Lung (tissue), 12 donors: Measurements from ENCODE around the gene JUP. TPM values are rescaled to one million over a fixed set of nuclear protein-coding genes. Genes with fewer than 3 reads are reported as not detected.

ENCODE experiments used
- ATAC-seq: fragments of 200-7000 bp; cut with Tn5 transposase; one replicate; pipeline ENCODE4 v1.9.1; 2020; ENCODE audit warnings: moderate number of reproducible peaks; ENCODE audit not compliant: insufficient read depth, low FRiP score
- DNase-seq, 3 donors: peaks; one replicate each; pipeline ENCODE4 v3.0.0-alpha.2; 2013 to 2017
- H3K27ac ChIP-seq, 2 donors: one replicate each; pipeline ENCODE4 v1.5.1; 2013; ENCODE audit warnings: mild to moderate bottlenecking in 2 of 2, moderate library complexity in 2 of 2, control low read depth in 1 of 2, inconsistent platforms in 1 of 2, low read depth in 1 of 2, low read length in 1 of 2
- H3K27me3 ChIP-seq, 3 donors: one replicate each; pipeline ENCODE4 v1.5.1; 2013; ENCODE audit warnings: low read length in 2 of 3; ENCODE audit not compliant: control insufficient read depth in 3 of 3, insufficient read depth in 3 of 3
- H3K36me3 ChIP-seq, 4 donors: one replicate each; pipeline ENCODE4 v1.5.1; 2013; ENCODE audit warnings: low read length in 4 of 4, mild to moderate bottlenecking in 1 of 4, moderate library complexity in 1 of 4; ENCODE audit not compliant: control insufficient read depth in 4 of 4, insufficient read depth in 4 of 4
- H3K4me1 ChIP-seq, 5 donors: one replicate each; pipeline ENCODE4 v1.5.1; 2013; ENCODE audit warnings: low read length in 5 of 5, mild to moderate bottlenecking in 2 of 5, moderate library complexity in 1 of 5; ENCODE audit not compliant: control insufficient read depth in 5 of 5, insufficient read depth in 5 of 5
- H3K4me3 ChIP-seq: one replicate; pipeline ENCODE4 v1.5.1; 2013; ENCODE audit warnings: mild to moderate bottlenecking, control low read depth, moderate library complexity
- H3K9ac ChIP-seq, 2 donors: one replicate each; pipeline ENCODE4 v1.5.1; 2013; ENCODE audit warnings: low read length in 2 of 2, control low read depth in 1 of 2; ENCODE audit not compliant: insufficient read depth in 1 of 2
- H3K9me3 ChIP-seq, 4 donors: one replicate each; pipeline ENCODE4 v1.5.1; 2013; ENCODE audit warnings: low read length in 3 of 4, mild to moderate bottlenecking in 1 of 4, moderate library complexity in 1 of 4; ENCODE audit not compliant: control insufficient read depth in 4 of 4, insufficient read depth in 3 of 4
- whole genome bisulfite sequencing, 2 donors: extraction: QIAGEN DNeasy Blood & Tissue Kit; methylation state at CpG; one replicate each; pipeline ENCODE4 v1.1.7; 2013; 5-methylcytosine and 5-hydroxymethylcytosine counted together
- polyA plus RNA-seq, 2 donors: library from polyadenylated mRNA; stranded (reverse); fragments of 200-250 nt; gene quantifications; one replicate each; pipeline ENCODE4 v1.2.1, GENCODE V29; 2013
- total RNA-seq, 2 donors: library from RNA; depleted of rRNA in 1 of 2; stranded (reverse); fragments of >200 nt in 1 of 2; gene quantifications; one replicate each; pipeline ENCODE4 v1.2.1, GENCODE V29; 2014 to 2021
- TF ChIP-seq, protein P1 (sequence below): IDR thresholded peaks from 2 replicates; pipeline ENCODE4 v1.5.1; 2012; ENCODE audit warnings: mild to moderate bottlenecking; ENCODE audit errors: control extremely low read depth, extremely low read depth
- donor health status: control.
- donor health status: control.
- donor health status: Bipolar disorder and iron deficiency.
- donor health status: healthy.
- donor health status: DM: yes; HTN: yes; CAD: no.

The JUP gene
- total and polyA plus RNA-seq, 4 donors: 60.9 to 150 (median 101) TPM

GRCh38 chr17:41797377-41797776 is 10.9 kb upstream of the JUP start:
- H3K27ac ChIP-seq: no peak overlapping the region
- no peaks in the 10 kb centered on the region for H3K36me3 ChIP-seq
- H3K9ac ChIP-seq: no peak overlapping the region
- no peaks in the 10 kb centered on the region for H3K27me3 ChIP-seq
- DNase-seq: no peak
- H3K4me1 ChIP-seq: peaks cover 5 to 28% (median 15%) of the 10 kb centered on the region in 5 donors
- H3K4me3 ChIP-seq: no peak overlapping the region
- TF ChIP-seq, protein P1, sequence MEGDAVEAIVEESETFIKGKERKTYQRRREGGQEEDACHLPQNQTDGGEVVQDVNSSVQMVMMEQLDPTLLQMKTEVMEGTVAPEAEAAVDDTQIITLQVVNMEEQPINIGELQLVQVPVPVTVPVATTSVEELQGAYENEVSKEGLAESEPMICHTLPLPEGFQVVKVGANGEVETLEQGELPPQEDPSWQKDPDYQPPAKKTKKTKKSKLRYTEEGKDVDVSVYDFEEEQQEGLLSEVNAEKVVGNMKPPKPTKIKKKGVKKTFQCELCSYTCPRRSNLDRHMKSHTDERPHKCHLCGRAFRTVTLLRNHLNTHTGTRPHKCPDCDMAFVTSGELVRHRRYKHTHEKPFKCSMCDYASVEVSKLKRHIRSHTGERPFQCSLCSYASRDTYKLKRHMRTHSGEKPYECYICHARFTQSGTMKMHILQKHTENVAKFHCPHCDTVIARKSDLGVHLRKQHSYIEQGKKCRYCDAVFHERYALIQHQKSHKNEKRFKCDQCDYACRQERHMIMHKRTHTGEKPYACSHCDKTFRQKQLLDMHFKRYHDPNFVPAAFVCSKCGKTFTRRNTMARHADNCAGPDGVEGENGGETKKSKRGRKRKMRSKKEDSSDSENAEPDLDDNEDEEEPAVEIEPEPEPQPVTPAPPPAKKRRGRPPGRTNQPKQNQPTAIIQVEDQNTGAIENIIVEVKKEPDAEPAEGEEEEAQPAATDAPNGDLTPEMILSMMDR: no peak
- H3K9me3 ChIP-seq: no peaks in the 10 kb centered on the region
- 82 to 85% methylated on average over 3 of the region's 3 CpGs for WGBS, 2 donors
- no peak for ATAC-seq

DNA sequence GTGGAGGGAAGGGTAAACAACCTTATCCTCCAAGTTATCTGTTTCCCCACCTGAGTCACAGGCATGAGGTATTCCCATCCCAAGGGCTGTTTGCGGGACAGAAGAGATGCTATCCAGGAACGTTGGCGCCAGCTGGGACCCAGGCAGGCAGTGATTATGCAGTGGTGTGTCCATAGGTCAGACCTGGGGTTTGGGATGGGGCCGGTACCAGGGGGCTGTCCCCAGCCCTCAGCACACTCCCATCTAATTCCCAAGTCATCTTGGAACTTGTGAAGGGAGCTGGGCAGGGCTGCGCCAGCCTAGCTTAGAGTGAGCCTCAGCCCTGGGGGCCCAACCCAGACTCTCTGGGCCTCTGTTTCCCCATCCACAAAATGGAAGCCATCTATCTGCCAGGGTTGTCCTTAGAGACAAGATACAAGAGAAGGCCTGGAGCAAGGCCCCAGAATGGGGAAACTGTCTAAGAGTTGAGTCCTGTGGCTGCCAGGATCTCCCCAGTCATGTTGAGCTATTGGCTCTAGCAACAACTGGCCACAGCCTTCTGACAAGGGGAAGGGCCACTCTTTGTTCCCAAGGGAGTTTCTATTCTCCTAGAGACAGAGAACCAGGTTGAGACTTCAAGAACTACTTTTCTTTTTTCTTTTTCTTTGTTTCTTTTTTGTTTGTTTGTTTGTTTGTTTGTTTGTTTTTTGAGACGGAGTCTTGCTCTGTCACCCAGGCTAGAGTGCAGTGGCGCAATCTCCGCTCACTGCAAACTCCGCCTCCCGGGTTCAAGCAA is 9.8 kb upstream of the JUP start:
- H3K9me3 ChIP-seq: no peaks in the 10 kb centered on the region
- H3K27me3 ChIP-seq: no peaks in the 10 kb centered on the region
- H3K4me1 ChIP-seq: peaks cover 5 to 27% (median 22%) of the 10 kb centered on the region in 5 donors
- WGBS, 2 donors: 92 to 94% methylated on average over 10 of the region's 10 CpGs
- TF ChIP-seq, protein P1: no peak
- DNase-seq (no peak), ATAC-seq (no peak)
- H3K4me3 ChIP-seq: no peak overlapping the region
- no peaks in the 10 kb centered on the region for H3K36me3 ChIP-seq
- no peak overlapping the region for H3K27ac ChIP-seq
- H3K9ac ChIP-seq: no peak overlapping the region

DNA sequence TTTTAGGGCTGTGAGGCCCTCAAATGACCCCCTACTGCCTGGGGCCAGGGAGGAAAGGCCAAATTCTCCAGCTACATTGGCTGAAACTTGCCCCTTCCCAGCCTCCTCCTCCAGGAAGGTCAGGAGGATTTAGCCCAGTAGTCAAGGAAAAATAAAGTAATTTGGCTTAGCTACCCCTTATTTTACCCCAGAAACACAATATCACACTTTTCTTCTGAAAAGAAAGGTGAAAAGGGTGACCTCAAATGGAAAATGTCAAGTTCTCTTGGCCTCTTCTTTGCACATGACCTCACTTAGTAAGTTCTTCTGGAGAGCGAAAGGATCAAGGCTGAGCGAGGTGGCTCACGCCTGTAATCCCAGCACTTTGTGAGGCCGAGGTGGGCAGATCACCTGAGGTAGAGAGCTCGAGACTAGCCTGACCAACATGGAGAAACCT is 8.0 kb upstream of the JUP start:
- peak overlapping the region in 1 of 2 donors; percentile 89 for H3K27ac ChIP-seq
- no peak overlapping the region for H3K4me3 ChIP-seq
- H3K9me3 ChIP-seq: no peaks in the 10 kb centered on the region
- no peak for DNase-seq
- no peak overlapping the region for H3K9ac ChIP-seq
- H3K36me3 ChIP-seq: no peaks in the 10 kb centered on the region
- WGBS, 2 donors: 94 to 95% methylated on average over 5 of the region's 5 CpGs
- TF ChIP-seq, protein P1: no peak
- no peak for ATAC-seq
- H3K4me1 ChIP-seq: peaks cover 5 to 22% (median 17%) of the 10 kb centered on the region in 5 donors
- no peaks in the 10 kb centered on the region for H3K27me3 ChIP-seq
